ENCODE measurements around the gene CALML5.

The CALML5 gene

GRCh38 chr10:5531558-5532306, 32.4 kb upstream of the CALML5 start:
- Histone ChIP-seq H3K9me3 (ENCODE audit: insufficient read depth, low read length, severe bottlenecking) (no peaks in the 10 kb centered on the region), H3K27ac (ENCODE audit: low read length) (no peak overlapping the region), H4K20me1 (ENCODE audit: insufficient read depth, low read length) (0 out of 2 replicates have a peak, but pooled peaks cover 2% of the 10 kb centered on the region), H3K9ac (ENCODE audit: low read depth, low read length) (no peak overlapping the region), H3K36me3 (ENCODE audit: insufficient read depth, low read length) (no peaks in the 10 kb centered on the region), H3K79me2 (ENCODE audit: insufficient read depth, low read length) (no peaks in the 10 kb centered on the region), H3K4me1 (ENCODE audit: insufficient read depth, low read length) (no peaks in the 10 kb centered on the region), H2AFZ (ENCODE audit: low read depth, low read length) (no peak overlapping the region), H3K4me2 (ENCODE audit: insufficient read depth, low read length) (no peak overlapping the region), H3K4me3 (ENCODE audit: low read depth in 1 of 2, low read length in 2 of 2) (no peak overlapping the region), H3K27me3 (ENCODE audit: insufficient read depth, low read length, poor library complexity) (peaks cover 8% of the 10 kb centered on the region)
- DNase-seq (no peak), ATAC-seq (ENCODE audit: insufficient read depth, low read depth) (no peak)
- TF ChIP-seq EZH2 (IDR thresholded peaks at IDR 0.05; ENCODE audit: borderline replicate concordance, low read depth, low read length, severe bottlenecking) (no peak), CTCF (IDR thresholded peaks at IDR 0.05; ENCODE audit: borderline replicate concordance, extremely low read depth, low read length, poor library complexity, severe bottlenecking) (no peak)

GRCh38 chr10:5530846-5531557, 31.6 kb upstream of the CALML5 start:
- H3K27ac ChIP-seq (ENCODE audit: low read length), result no peak overlapping the region
- H3K79me2 ChIP-seq (ENCODE audit: insufficient read depth, low read length), result no peaks in the 10 kb centered on the region
- H3K4me2 ChIP-seq (ENCODE audit: insufficient read depth, low read length), result no peak overlapping the region
- 0 out of 2 replicates have a peak, but pooled peaks cover 2% of the 10 kb centered on the region for H4K20me1 ChIP-seq (ENCODE audit: insufficient read depth, low read length)
- no peaks in the 10 kb centered on the region for H3K36me3 ChIP-seq (ENCODE audit: insufficient read depth, low read length)
- no peak overlapping the region for H3K9ac ChIP-seq (ENCODE audit: low read depth, low read length)
- no peak for TF ChIP-seq EZH2 (IDR thresholded peaks at IDR 0.05; ENCODE audit: borderline replicate concordance, low read depth, low read length, severe bottlenecking)
- no peak for TF ChIP-seq CTCF (IDR thresholded peaks at IDR 0.05; ENCODE audit: borderline replicate concordance, extremely low read depth, low read length, poor library complexity, severe bottlenecking)
- no peak overlapping the region for H3K4me3 ChIP-seq (ENCODE audit: low read depth in 1 of 2, low read length in 2 of 2)
- H3K4me1 ChIP-seq (ENCODE audit: insufficient read depth, low read length), result no peaks in the 10 kb centered on the region
- ATAC-seq (ENCODE audit: insufficient read depth, low read depth), result no peak
- no peak overlapping the region for H2AFZ ChIP-seq (ENCODE audit: low read depth, low read length)
- DNase-seq, result no peak
- peaks cover 9% of the 10 kb centered on the region for H3K27me3 ChIP-seq (ENCODE audit: insufficient read depth, low read length, poor library complexity)
- no peaks in the 10 kb centered on the region for H3K9me3 ChIP-seq (ENCODE audit: insufficient read depth, low read length, severe bottlenecking)

- H3K27ac ChIP-seq (ENCODE audit: low read length), result no peak overlapping the region
- TF ChIP-seq CTCF (IDR thresholded peaks at IDR 0.05; ENCODE audit: borderline replicate concordance, extremely low read depth, low read length, poor library complexity, severe bottlenecking) (no peak), EZH2 (IDR thresholded peaks at IDR 0.05; ENCODE audit: borderline replicate concordance, low read depth, low read length, severe bottlenecking) (no peak)
- H3K4me1 ChIP-seq (ENCODE audit: insufficient read depth, low read length), result no peaks in the 10 kb centered on the region
- no peak for DNase-seq
- no peak overlapping the region for H3K4me3 ChIP-seq (ENCODE audit: low read depth in 1 of 2, low read length in 2 of 2)
- no peaks in the 10 kb centered on the region for H3K36me3 ChIP-seq (ENCODE audit: insufficient read depth, low read length)
- no peak overlapping the region for H3K4me2 ChIP-seq (ENCODE audit: insufficient read depth, low read length)
- peaks cover 9% of the 10 kb centered on the region for H3K27me3 ChIP-seq (ENCODE audit: insufficient read depth, low read length, poor library complexity)
- no peak for ATAC-seq (ENCODE audit: insufficient read depth, low read depth)
- H4K20me1 ChIP-seq (ENCODE audit: insufficient read depth, low read length), result 0 out of 2 replicates have a peak, but pooled peaks cover 2% of the 10 kb centered on the region
- no peaks in the 10 kb centered on the region for H3K79me2 ChIP-seq (ENCODE audit: insufficient read depth, low read length)
- no peaks in the 10 kb centered on the region for H3K9me3 ChIP-seq (ENCODE audit: insufficient read depth, low read length, severe bottlenecking)
- no peak overlapping the region for H3K9ac ChIP-seq (ENCODE audit: low read depth, low read length)
- H2AFZ ChIP-seq (ENCODE audit: low read depth, low read length), result no peak overlapping the region
These were observed 31.0 kb upstream of the CALML5 start for GRCh38 chr10:5530412-5530806.

All from DND-41 (cell line).